ENCODE data around the gene CSPG4.
"Not testable (repeated sequence)": the region's sequence is repeated elsewhere in the genome, so short reads cannot be mapped to it uniquely, and the experiment has no call there.

The CSPG4 gene

DNA sequence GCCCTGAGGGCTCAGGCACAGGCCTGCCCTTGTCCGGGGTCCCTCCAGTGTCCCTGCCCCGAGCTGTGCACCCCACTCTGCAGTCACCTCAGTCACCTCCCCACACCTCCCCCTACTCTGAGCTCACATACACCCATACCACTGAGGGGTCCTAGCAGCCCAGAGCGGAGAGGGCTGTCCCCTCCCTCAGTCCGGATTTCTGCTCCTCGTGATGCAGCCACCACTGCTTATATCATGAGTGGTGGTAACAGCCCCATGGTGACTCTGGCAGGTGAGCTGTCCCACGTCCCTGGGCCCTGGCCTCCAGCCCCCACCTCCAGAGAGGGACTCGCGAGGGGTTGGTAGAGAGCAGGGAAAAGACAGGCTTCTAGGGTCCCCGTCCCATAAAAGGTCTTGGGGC lies 8.0 kb downstream of the CSPG4 start:
- DNase-seq (ENCODE audit: low read depth, low spot score) = no peak

DNA sequence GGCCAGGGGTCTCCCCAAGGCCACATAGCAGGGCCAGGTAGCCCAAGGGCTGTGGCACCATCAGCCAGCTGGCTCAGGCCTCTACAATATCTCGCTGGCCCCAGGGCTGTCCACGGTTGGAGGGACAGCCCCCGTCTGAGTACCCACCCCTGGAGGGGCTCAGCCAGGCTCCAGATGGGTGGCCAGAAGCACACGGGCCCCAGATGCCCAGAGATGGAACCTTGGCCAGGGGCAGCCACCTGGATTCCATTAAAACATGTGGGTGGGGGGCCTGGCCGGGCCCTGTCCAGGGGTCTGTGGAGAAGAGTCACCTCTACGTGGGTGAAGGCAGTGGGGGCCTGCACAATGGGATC lies 8.4 kb downstream of the CSPG4 start:
- DNase-seq (ENCODE audit: low read depth, low spot score) = no peak

DNA sequence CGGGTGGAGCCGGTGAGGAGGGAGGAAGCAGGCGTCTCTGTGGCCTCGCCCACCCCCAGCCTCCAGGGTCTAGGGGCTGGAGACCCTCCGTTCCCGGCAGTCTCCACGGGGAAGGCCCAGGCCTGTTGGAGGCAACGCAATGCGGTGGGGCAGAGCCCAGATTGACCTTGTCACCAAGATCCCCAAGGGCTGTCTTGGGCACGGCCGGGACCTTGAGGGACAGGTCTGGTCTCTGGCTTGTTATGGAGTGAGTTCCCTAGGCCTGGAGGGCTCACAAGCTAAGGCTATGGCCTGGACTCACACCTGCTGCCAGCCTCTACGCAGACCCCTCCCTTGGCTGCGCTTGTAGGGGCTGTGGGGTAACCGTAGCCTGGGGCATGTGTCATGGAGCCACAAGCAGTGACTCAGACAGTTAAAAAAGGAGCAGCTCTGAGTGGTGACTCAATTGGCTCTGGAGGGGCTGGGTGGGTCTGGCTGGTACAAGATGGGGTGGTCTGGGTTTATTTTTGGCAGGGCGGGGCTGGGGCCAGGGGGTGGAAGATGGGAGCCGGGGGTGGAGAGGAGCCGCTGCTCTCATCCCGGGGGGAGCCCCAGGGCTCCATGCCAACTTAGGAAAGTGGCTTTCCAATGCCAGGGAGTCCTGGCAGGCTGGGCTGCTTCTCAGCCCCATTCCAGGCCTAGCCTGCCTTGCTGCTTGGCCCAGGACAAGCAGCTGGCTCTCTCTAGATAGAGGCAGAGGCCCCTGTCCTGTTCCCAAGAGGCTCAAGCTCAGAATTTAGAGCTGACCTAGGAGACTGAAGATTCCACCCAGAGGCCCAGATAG lies 9.0 kb downstream of the CSPG4 start:
- not testable (repeated sequence) for DNase-seq (ENCODE audit: low read depth, low spot score)

DNA sequence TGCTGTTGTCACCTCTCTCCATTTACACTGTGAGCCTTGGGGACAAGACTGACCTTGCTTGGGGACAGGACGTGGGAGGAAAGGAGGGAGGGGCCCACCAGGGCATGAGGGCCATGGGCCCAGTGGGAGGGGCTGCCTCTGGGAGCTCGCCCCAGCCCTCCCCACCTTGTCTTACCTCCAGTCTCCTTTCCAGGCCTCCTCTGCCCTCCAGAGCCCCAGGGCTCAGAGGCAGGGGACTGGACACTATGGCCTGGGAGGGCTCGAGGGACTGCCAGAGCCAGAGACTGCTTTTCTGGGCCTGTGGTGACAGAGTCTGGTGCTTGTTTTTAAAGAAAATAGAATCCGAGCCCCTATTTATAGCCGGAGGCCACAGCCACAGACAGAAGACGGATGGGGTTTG lies 10.2 kb downstream of the CSPG4 start:
- no peak for DNase-seq (ENCODE audit: low read depth, low spot score)

DNA sequence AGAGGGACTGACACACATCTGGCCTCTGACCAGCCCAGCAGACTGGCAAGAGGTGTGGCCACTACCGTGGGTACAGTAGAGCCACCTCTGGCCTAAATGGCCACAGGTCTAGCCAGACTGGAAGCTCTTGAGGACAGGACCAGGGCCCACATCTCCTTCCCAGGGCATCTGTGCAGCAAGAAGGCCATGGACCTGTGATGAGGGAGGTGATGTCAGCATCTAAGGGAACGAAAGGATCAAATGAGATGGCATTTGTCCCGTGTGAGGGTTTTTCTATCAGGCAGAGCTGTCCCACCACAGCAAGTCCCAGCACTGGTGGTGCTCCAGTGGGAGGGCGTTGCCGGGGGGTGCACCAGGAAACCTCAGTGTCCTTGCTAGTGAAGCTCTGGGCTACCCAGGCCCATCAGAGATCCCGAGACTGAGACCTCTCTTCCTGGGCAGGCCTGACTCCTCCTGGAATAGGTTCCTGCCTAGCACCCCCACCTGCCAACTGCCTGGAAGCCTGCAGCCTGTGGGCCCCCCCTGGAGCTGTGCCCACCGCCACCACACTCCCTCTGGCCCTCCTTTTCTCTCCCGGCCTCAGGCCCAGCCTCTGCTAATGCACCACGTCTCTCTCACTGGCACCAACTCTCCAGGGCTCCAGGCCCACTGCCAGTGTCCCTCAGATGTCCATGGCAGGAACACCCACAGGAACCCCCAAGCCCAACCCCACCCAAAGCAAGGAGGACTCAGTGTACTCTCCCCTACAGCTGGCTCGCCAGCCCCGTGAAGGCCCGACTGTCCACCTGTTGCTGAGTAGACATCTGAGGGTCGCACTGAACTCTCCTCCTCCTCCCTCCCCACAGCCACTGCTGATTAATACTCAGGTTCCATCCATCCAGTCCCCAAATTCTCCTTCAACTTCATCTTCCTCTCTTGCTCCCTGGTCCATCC lies 11.3 kb downstream of the CSPG4 start:
- DNase-seq (ENCODE audit: low read depth, low spot score) = not testable (repeated sequence)

DNA sequence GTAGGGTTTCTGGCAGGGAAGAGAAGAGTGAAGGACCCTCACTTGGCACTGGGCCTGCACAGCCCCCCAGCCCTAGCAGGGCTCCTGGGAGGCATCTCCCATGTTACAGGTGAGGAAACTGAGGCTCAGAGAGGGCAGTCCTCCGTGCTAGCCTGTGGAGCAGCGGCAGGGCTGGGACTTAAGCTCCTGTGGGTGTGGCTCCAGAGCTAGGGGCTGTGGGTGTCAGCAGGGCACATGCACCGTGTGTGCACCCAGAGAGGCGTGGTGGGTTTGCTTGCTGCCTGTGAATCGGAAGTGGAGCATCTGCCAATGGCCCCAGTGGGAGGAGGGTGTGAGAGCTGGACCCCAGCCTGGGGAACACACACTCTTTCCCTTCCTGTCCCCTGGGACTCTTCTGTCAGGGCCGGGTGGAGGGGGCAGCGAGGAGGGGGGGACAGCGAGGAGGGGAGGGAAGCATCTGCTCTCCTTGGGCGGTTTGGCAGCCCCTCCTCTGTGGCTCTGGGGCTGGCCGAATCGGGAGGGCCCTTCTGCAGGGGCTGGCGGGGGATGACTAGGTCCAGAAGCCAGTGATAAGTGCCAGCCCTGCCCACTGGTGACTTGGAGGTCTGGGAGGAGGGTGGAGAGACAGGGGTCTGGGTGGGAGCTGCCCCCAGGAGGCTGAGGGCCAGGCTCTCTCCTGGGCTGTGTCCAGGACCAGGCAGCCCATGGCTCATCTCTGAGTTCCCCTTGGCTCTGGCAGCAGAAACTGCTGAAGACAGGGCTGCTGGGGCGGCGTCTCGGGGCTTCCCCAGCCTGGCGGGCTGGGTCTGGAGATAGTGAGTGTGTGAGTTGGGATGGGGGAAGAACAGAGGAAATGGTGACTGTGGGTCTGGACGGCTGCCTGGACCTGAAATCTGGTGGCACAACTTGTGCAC lies 12.4 kb downstream of the CSPG4 start:
- not testable (repeated sequence) for DNase-seq (ENCODE audit: low read depth, low spot score)

DNA sequence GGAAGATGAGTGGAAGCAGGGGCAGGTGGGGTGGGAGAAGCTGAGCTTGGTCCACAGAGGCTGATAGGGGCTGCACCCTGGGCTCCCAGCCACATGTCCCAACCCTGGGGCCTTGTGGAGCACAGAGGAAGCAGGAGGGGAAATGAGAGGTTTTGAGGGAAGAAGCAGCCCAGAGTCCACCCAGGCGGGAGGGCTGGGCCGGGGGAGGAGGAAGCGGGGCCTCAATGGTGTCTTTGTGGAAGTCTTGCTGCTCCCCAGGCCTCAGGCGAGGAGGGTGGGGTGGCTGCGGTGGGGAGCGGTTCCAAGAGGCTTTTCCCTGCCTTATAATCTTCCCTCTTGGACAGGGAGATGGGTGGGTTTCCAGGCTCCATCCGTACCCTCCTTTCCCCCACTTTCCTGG lies 13.1 kb downstream of the CSPG4 start:
- not testable (repeated sequence) for DNase-seq (ENCODE audit: low read depth, low spot score)

DNA sequence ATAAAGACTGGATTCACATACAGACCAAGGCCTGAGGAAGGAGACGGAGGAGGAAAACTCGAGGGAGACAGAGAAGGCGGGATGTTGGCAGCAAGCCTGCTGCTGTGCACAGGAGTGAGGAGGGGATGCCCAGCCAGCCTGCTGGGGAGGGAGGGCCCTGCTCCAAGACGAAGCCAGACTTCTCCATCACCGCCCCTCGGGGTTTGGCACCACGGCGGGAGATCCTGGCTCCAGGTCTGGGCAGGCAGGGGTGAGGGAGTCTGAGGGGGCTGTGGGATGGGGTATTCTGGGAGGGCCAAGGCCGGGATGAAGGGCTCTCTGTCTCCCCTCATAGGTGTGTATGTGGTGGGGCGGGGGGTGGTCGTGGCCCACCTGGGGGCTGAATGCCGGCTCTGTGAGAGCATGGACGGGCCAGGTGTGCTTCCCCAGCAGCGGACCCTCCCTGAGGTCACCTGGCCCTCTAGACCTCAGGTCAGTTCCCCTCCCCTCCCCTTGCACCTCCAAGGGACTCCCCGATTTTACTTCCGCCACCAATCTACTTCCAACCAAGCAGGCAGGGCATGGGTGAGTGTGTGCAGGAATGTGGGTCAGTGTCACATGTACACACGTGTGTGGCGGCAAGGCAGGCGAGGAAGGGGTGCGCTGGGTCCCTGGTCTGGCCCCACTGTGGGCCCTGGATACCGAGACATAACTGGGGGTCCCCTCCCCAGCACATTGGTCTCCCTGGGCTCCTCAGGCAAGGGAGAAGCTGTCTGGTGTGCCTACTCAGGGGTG lies 14.5 kb downstream of the CSPG4 start:
- not testable (repeated sequence) for DNase-seq (ENCODE audit: low read depth, low spot score)

DNA sequence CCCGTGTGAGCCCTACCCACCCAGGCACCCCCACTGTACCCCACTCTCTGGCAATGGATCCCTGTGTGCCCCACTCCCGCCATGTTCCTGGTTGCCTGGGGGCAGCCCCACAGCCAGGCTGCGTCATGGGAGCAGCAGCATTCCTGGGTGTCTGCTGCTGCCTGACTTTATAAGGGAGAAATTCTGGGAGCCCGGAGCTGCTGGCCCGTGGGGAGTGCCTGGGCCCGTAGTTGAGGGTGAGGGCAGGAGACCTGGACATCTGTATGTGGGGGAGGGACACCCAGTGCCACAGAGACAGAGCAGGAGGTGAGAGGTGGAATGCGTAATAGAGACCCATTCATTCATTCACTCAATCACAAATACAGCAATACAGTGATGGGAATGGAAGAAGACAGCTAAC lies 15.1 kb downstream of the CSPG4 start:
- DNase-seq (ENCODE audit: low read depth, low spot score) = no peak

DNA sequence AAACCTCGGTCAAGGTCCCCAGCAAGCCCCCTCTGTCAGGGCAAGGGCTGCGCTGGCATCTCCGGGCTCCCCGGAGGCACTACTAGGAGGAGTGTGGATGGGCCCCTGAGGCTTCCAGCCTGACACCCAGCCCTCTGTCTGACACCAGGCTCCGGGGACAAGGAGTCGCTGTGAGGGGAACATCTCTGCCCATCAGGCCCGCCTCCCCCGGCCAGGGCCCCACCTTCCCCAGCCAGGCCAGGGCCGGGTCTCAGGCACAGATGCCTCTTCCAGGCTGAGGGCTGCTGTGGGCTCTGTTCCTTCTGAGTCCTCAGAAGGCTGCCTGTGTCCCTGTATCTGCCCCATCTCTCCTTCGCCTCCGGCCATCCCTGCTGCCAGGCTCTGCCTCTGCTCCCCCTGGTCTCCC lies 15.8 kb downstream of the CSPG4 start:
- no peak for DNase-seq (ENCODE audit: low read depth, low spot score)

DNA sequence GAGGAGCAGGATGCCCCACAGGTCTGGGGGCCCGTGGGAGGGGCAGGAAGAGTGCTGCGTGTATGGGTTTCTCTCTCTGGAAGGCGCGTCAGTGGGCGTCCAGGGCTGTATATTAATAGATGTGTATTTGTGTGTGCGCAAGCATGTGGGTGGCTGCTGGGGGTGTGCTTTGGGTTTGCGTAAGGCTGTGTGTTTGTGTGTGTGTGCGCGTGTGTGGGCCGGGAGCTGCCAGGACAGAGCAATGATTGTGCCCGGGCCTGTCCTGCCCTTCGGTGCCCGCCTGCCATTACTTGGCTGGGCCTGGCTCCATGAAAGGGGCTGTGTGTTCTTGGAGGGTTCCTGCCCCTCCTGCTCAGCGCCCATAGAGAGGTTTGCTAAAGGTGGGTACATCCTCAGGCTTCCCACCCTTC lies 16.3 kb downstream of the CSPG4 start:
- DNase-seq (ENCODE audit: low read depth, low spot score) = no peak

DNA sequence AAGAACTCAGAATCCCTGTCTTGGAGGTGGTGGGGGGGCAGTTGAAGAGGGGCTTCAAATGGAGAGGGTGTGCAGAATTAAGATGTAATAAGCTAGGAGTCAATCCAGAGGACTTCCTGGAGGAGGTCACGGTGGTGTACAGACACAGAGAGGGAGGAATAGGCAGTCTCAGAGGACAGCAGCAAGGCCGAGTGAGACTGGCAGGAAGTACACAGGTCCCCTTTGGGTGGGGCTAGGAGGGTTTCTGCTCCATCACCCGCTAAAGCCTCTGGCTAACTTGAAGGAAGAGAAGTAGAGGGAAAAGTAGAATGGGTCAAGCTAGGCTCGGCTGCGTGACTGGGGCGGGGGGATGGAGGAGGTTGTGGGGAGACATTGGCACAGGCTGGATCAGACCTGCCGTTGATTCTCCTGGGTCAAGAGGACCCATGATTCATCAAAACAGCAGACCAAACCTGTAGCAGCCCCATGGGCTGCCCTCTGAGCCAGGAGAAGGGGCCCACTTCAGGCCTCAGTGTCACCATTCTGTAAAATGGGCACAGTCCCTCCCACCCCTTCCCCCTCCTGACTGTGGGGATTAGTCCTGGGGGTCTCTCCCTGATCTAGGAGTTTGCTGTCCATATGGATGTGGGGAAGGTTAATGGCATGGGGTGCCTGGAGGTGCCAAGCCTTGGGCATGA lies 16.9 kb downstream of the CSPG4 start:
- DNase-seq (ENCODE audit: low read depth, low spot score) = no peak

DNA sequence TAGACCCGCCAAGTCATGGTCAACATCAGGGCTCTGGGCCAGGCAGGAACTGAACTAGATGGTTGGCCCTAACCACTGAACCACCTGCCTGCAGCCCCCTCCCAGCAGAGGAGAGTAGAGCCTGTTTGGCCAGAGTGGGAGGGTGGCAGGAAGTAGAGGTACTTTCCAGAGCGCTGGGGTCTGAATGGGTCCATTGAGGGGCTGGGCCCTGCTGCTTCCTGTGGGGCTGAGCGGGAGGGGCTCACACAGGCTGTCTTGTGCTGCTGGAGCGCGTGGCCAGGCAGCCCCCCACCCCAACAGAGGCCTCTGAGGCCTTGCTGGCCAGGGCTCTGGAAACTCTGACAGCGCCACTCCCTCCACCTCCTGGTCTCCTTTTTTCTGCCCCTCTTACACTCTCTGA lies 17.4 kb downstream of the CSPG4 start:
- no peak for DNase-seq (ENCODE audit: low read depth, low spot score)

DNA sequence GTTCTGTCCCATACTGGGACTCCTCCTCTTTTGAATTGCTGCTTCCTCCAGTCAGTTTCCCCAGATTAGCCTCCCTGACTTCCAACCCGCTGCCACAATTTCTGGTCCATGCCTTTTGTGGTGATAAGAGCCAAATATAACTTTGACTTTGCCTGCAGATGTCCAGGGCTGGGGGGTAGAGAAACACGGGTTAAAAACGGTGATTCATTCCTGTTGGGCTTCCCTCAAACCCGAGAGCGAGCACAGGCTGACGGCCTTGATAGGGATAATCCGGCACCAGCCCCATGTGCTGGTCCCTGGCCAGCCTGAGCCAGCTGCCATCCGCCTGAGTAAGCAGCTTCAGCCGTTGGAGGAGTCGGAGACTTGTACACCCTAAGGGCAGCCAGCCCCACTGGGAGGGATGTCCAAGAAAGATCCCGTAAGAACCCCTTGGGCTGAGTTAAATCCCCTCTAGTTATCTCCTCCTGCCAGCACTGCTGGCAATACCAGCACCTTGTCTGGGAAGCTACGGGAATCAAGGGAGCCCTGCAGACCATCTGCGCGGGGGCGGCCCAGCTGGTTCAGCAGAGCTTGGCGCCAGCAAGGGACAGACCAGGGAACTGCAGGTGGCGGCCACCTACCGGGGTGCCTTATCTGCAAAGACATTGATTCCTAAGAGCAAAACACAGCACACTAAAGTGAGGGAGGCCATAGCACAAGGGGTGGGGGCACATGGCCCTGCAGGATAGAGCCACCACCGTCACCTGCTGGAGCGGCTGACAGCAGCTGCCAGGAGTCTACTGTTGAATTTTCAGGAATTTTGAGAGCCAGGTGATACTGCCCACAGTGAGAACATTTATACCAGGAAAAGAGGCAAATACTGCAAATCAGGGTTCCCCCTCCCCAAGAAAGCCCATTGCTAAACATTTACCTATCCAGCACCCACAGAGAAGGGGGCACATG lies 18.1 kb downstream of the CSPG4 start:
- DNase-seq (ENCODE audit: low read depth, low spot score) = no peak

DNA sequence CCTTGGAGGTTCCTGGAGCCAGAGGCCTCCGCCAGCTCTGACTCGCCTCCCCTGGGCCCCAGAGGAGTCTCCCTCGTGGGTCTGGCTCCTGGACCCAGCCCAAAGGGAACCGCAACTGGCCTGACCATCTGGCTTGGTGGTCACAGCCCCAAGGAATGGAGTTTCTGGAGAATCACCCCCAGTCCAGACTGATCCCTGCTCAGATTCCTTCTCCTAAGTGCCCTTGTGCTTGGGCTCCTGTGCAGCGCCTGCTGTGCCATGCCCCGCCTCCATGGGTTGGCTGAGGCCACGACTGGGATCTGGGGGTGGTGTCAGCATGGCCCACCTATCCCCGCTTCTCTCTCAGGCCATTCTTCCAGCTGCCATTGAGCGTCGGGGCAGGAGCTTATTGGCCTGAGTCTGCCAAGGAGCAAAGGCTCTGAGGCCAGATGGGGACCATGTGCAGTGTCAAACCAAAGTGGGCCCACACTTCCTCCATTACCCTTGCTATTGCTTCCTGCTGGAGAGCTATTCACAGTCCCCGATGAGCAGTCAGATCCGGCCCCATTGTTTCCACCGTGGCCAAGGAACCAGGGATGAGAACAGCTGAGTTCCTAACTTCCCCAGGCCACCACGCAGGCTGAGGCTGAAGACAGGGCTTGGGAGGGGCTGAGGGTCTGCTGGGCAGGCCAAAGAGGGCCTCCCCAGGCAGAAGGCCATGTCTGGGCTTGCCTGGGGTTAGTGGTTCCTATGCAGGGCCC lies 19.0 kb downstream of the CSPG4 start:
- DNase-seq (ENCODE audit: low read depth, low spot score) = no peak

DNA sequence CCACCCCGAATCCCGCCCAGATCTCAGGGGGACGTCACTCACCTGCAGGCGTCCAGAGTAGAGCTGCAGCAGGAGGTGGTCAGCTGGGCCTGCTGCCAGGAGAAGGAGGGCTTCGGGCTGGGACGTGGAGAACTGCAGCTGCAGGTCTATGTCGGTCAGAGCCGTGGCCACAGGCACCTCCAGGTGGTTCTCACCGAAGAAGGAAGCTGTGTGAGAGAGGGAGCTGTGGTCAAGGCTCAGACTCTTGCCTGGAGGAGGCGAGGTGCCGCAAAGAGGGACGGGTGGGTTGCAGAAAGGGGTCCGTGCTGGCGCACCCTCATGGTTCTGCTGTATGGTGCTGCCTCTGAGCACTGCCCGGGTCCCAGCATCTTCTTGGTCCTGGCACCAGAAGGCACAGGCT lies 19.6 kb downstream of the CSPG4 start:
- DNase-seq (ENCODE audit: low read depth, low spot score) = not testable (repeated sequence)

DNA sequence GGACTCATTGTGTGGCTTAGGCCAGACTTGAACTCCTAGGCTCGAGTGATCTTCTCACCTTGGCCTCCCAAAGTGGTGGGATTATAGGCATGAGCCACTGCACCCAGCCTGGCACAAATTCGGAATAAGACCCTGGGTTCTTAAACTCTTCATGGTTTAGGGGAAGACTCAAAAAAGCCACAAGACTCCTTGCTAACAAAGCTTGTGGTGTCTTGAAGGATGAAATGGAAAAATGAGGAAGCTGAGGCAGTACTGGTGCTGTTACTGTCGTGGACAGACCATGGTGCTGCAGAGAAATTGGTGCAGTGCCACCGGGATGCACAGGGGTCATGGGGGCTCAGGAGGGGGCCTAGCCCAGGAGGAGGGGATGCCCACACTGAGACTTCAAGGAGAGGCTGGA lies 20.3 kb downstream of the CSPG4 start:
- not testable (repeated sequence) for DNase-seq (ENCODE audit: low read depth, low spot score)

DNA sequence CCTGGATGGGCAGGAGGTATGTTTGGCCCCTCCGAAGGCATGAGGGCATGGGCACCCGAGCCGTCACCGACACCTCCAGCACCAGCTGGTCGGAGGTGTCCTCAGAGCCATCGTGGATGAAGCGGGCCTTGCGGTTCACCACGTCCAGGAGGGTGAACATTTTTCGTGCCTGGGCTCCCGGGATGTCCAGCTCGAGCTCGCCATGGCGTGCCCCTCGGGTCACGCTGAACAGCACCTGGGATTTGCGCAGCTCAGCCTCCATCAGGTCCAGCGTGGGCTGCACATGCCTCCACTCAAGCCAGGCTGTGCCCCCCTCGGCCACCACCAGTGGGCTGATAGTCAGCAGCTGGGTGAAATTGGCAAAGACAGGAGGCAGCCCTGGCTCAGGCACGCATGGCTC lies 23.2 kb downstream of the CSPG4 start:
- not testable (repeated sequence) for DNase-seq (ENCODE audit: low read depth, low spot score)

DNA sequence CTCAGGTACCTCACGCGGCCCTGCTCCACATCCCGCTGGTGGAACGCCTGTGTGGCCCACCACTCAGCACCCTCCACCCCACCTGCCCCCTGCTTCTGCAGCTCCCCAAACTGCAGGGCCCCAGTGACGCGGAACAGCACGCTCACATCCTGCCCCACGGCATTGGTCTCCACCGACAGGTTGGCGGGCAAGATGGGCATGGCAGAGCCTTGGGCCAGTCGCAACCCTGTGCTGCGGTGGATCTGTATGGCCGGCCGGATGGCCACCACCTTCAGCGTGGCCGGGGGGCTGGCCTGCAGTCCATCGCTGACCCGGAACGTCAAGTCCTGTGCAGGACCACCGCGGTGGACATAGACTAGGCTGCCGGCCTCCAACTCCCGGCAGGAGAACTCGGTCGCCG lies 23.8 kb downstream of the CSPG4 start:
- no peak for DNase-seq (ENCODE audit: low read depth, low spot score)

All from activated CD4-positive, CD25-positive, alpha-beta regulatory T cell treated with anti-CD3 and anti-CD28 coated beads, Interleukin-2, amount 50 U/mL, for 16 hours (primary cell).